CD4-positive, alpha-beta memory T cell (primary cell): ENCODE data around the gene ARPC2. TPM values are rescaled to one million over a fixed set of nuclear protein-coding genes. Genes with fewer than 3 reads are reported as not detected.

Source experiments
- CTCF ChIA-PET: fragments of 350-600 bp; sonication (Branson Sonifier 250); formaldehyde crosslinking; loops from one replicate; lab custom pipeline; 2021; ENCODE audit warnings: inconsistent platforms; ENCODE audit not compliant: partially characterized antibody; lab: Charles Lee
- POLR2A ChIA-PET: fragments of 350-600 bp; sonication (Branson Sonifier 250); formaldehyde crosslinking; loops from one replicate; lab custom pipeline; 2021; ENCODE audit not compliant: partially characterized antibody; lab: Charles Lee
- DNase-seq, 5 donors: peaks; one replicate each; pipeline versions ENCODE4 v3.0.0 to v3.0.0-alpha.2; 2020 to 2022; ENCODE audit warnings: mixed read lengths in 1 of 5
- H3K27ac ChIP-seq: one replicate; pipeline ENCODE4 v1.7.0; 2013; ENCODE audit warnings: low read depth, low read length
- H3K27me3 ChIP-seq: 2 replicates; pipeline ENCODE4 v1.7.0; 2013; ENCODE audit warnings: mild to moderate bottlenecking, low read length, moderate library complexity; ENCODE audit not compliant: insufficient read depth
- H3K36me3 ChIP-seq: 2 replicates; pipeline ENCODE4 v1.7.0; 2013; ENCODE audit warnings: mild to moderate bottlenecking, low read length, moderate library complexity; ENCODE audit not compliant: insufficient read depth
- H3K4me1 ChIP-seq: 2 replicates; pipeline ENCODE4 v1.7.0; 2013; ENCODE audit warnings: mild to moderate bottlenecking, low read length, moderate library complexity; ENCODE audit not compliant: insufficient read depth
- H3K4me3 ChIP-seq, 2 donors: one replicate each; pipeline ENCODE4 v1.7.0; 2013; ENCODE audit warnings: low read length in 2 of 2, mild to moderate bottlenecking in 1 of 2
- H3K9me3 ChIP-seq, 2 donors: one replicate each; pipeline ENCODE4 v1.7.0; 2013; ENCODE audit warnings: low read length in 2 of 2, control low read depth in 1 of 2; ENCODE audit not compliant: control insufficient read depth in 1 of 2
- H3K27ac Mint-ChIP-seq, 7 donors: one replicate each; pipeline ENCODE4 v1.8.0; 2020 to 2021; ENCODE audit warnings: mixed read lengths in 7 of 7, mild to moderate bottlenecking in 6 of 7, inconsistent platforms in 3 of 7, moderate library complexity in 3 of 7
- H3K27me3 Mint-ChIP-seq, 2 donors: one replicate each; pipeline ENCODE4 v1.8.0; 2020 to 2021; ENCODE audit warnings: mixed read lengths in 2 of 2
- H3K36me3 Mint-ChIP-seq, 2 donors: one replicate each; pipeline ENCODE4 v1.8.0; 2020 to 2021; ENCODE audit warnings: mixed read lengths in 2 of 2, inconsistent platforms in 1 of 2, mild to moderate bottlenecking in 1 of 2
- H3K4me1 Mint-ChIP-seq, 4 donors: one replicate each; pipeline ENCODE4 v1.8.0; 2020 to 2021; ENCODE audit warnings: mixed read lengths in 4 of 4, mild to moderate bottlenecking in 1 of 4
- H3K4me3 Mint-ChIP-seq, 8 donors: one replicate each; pipeline ENCODE4 v1.8.0; 2020 to 2021; ENCODE audit warnings: mixed read lengths in 8 of 8, mild to moderate bottlenecking in 7 of 8, moderate library complexity in 6 of 8, inconsistent platforms in 3 of 8
- H3K9me3 Mint-ChIP-seq, 8 donors: one replicate each; pipeline ENCODE4 v1.8.0; 2020 to 2021; ENCODE audit warnings: mixed read lengths in 8 of 8, mild to moderate bottlenecking in 5 of 8, inconsistent platforms in 3 of 8, moderate library complexity in 1 of 8
- intact Hi-C: fragments of 100-400 bp; cut with micrococcal nuclease; formaldehyde crosslinking; loops from one replicate; pipeline ENCODE4 v1.15.1; 2023
- polyA plus RNA-seq, 2 donors: library from polyadenylated mRNA; unstranded; fragments of 300-500 nt; fragmentation: Illumina TruSeq; gene quantifications; one replicate each; pipeline ENCODE4 v1.2.3, GENCODE V29; 2021
- total RNA-seq, 2 experiments: library from RNA; stranded (reverse); gene quantifications; one replicate each; pipeline ENCODE4 v1.2.3, GENCODE V29; 2021

Gene ARPC2
- total and polyA plus RNA-seq, 4 experiments from 2014 or later, result 412 to 1,042 (median 628) TPM

- POLR2A ChIA-PET, result interaction anchor here (0.6 to 9.5 kb wide), 6 partner anchors 9 to 130 kb away, joined by 3 to 188 read pairs (median 4); partner anchors contain the start of gene TMBIM1
- Mint-ChIP-seq H3K27me3 (no peaks in the 10 kb centered on the region), H3K4me3 (no peak overlapping the region), H3K27ac (peak overlapping the region; percentile 17 to 71 (median 59)), H3K9me3 (no peaks in the 10 kb centered on the region), H3K4me1 (peaks cover 23 to 42% (median 30%) of the 10 kb centered on the region in 4 donors), H3K36me3 (peaks cover 51 to 78% of the 10 kb centered on the region in 2 donors)
- Histone ChIP-seq H3K9me3 (no peaks in the 10 kb centered on the region), H3K4me1 (peaks cover 27% of the 10 kb centered on the region), H3K27me3 (no peaks in the 10 kb centered on the region), H3K4me3 (no peak overlapping the region), H3K27ac (no peak overlapping the region), H3K36me3 (peaks cover 70% of the 10 kb centered on the region)
- intact Hi-C loops, result no loop called here
- no peak for DNase-seq
- CTCF ChIA-PET, result interaction anchor here (0.6 to 7.5 kb wide), 5 partner anchors 15 to 126 kb away, joined by 3 to 446 read pairs (median 62); partner anchors contain the start of genes CATIP and TMBIM1
Observed at GRCh38 chr2:218275371-218276072, 58.5 kb downstream of the ARPC2 start.

DNA sequence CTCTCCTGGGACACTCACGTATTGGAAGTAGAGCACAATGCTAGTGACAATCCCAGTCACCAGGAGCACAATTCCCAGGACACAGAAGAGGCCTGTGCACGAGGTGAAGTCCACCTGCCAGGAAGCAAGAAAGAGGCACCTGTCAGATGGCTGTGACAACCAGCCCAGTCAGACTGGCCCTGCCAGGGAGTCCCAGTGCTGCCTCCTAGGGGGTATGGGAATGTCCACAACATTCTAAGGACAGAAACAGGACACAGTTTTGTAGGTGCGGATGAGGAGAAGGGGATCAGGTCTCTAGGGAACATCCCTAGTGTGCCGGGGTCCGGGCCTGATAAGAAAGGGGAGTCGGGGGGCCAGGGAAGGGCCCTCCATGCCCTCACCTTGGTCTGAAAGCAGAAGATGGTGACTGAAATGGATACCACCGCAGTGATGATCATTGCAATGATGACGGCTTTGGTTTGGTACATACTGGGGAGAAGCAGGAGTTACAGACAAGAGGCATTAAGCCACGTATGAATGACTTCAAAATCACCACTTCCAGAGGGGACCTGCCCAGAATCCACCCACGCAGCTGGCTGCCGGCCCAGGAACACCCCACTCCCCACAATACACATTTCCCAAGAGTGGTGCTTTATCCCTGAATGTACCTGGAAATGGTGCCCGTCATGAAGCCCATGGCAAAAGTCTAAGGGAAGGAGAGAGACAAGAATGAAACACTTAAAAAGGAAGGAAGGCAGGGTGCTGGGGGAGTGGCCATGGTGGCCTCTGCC is 60.2 kb downstream of the ARPC2 start:
- Histone ChIP-seq H3K36me3 (peaks cover 83% of the 10 kb centered on the region), H3K27me3 (no peaks in the 10 kb centered on the region), H3K27ac (peak overlapping the region; percentile 11), H3K4me1 (peaks cover 13% of the 10 kb centered on the region), H3K9me3 (no peaks in the 10 kb centered on the region), H3K4me3 (no peak overlapping the region)
- peaks cover 55 to 78% of the 10 kb centered on the region in 2 donors for H3K36me3 Mint-ChIP-seq
- no peaks in the 10 kb centered on the region for H3K27me3 Mint-ChIP-seq
- intact Hi-C loops, result no loop called here
- peaks cover 11 to 31% (median 20%) of the 10 kb centered on the region in 4 donors for H3K4me1 Mint-ChIP-seq
- POLR2A ChIA-PET, result interaction anchor here (4.3 to 9.5 kb wide), 3 partner anchors 7 to 17 kb away, joined by 26 to 188 read pairs (median 176); partner anchors contain the start of gene TMBIM1
- H3K27ac Mint-ChIP-seq, result peak overlapping the region; percentile 59 to 82 (median 68)
- no peak overlapping the region for H3K4me3 Mint-ChIP-seq
- no peaks in the 10 kb centered on the region for H3K9me3 Mint-ChIP-seq
- CTCF ChIA-PET, result interaction anchor here (7.5 kb wide), 1 partner anchor 13 kb away, joined by 446 read pairs; the partner anchor contains the start of gene TMBIM1
- DNase-seq, result no peak

GRCh38 chr2:218277921-218278320 is 60.9 kb downstream of the ARPC2 start:
- intact Hi-C loops, result no loop called here
- peak overlapping the region; percentile 20 to 72 (median 48) for H3K27ac Mint-ChIP-seq
- POLR2A ChIA-PET, result interaction anchor here (4.3 to 9.5 kb wide), 2 partner anchors 7 to 13 kb away, joined by 26 to 188 read pairs; partner anchors contain the start of gene TMBIM1

GRCh38 chr2:218278531-218279360 is 61.8 kb downstream of the ARPC2 start:
- Mint-ChIP-seq H3K27me3 (no peaks in the 10 kb centered on the region), H3K4me1 (peaks cover 10 to 36% (median 22%) of the 10 kb centered on the region in 4 donors), H3K36me3 (peaks cover 53 to 76% of the 10 kb centered on the region in 2 donors), H3K9me3 (no peaks in the 10 kb centered on the region), H3K27ac (peak overlapping the region in 4 of 7 donors; percentile 20 to 72 (median 50)), H3K4me3 (no peak overlapping the region)
- CTCF ChIA-PET, result interaction anchor here (0.6 to 1.6 kb wide), 5 partner anchors 12 to 197 kb away, joined by 3 to 6 read pairs (median 4); partner anchors contain the start of gene CATIP
- no peaks in the 10 kb centered on the region for H3K9me3 ChIP-seq
- intact Hi-C loops, result no loop called here
- H3K27me3 ChIP-seq, result no peaks in the 10 kb centered on the region
- H3K4me3 ChIP-seq, result no peak overlapping the region
- H3K36me3 ChIP-seq, result peaks cover 95% of the 10 kb centered on the region
- DNase-seq, result no peak
- POLR2A ChIA-PET, result interaction anchor here (1.0 to 9.5 kb wide), 3 partner anchors 6 to 62 kb away, joined by 4 to 188 read pairs (median 26); partner anchors contain the start of genes ARPC2 and TMBIM1
- H3K27ac ChIP-seq, result peak overlapping the region; percentile 13
- peaks cover 18% of the 10 kb centered on the region for H3K4me1 ChIP-seq

More at GRCh38 chr2:218277921-218278320, 60.9 kb downstream of the ARPC2 start:
- DNase-seq, result no peak
- Histone ChIP-seq H3K27me3 (no peaks in the 10 kb centered on the region), H3K4me3 (no peak overlapping the region), H3K4me1 (peaks cover 13% of the 10 kb centered on the region), H3K9me3 (no peaks in the 10 kb centered on the region), H3K36me3 (peaks cover 91% of the 10 kb centered on the region), H3K27ac (peak overlapping the region; percentile 11)
- Mint-ChIP-seq H3K4me1 (peaks cover 6 to 31% (median 18%) of the 10 kb centered on the region in 4 donors), H3K9me3 (no peaks in the 10 kb centered on the region), H3K4me3 (no peak overlapping the region), H3K36me3 (peaks cover 55 to 75% of the 10 kb centered on the region in 2 donors), H3K27me3 (no peaks in the 10 kb centered on the region)
- CTCF ChIA-PET, result interaction anchor here (0.6 to 1.2 kb wide), 4 partner anchors 13 to 198 kb away, joined by 3 to 6 read pairs (median 4); no protein-coding TSS in a partner anchor

DNA sequence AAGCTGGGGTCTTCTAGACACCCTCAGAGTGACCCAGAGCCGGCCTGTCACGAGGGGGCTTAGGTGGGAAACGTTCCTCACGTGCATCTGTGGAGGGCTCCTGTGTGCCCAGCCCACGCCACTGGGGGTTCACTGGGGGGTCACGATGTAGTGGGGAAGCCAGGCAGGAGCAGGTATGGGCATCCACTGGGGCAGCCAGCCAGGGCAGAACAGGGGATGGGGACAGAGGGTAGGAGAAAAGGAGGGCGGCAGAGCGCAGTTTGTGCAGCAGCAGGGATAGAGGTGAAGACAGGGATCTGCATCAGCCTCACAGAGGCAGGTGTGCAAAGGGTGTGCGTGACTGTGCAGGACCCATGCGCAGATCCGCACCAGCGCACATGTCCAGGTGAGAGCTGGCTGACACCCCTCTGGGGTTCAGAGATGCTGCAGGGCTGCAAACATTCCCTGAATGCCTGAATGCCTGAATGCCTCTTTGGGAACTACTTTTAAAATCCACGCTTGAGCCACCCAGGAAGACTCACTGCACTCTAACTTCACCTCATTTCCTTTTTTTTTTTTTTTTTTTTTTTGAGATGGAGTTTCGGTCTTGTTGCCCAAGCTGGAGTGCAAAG is 63.4 kb downstream of the ARPC2 start:
- intact Hi-C loops, result no loop called here
- H3K4me1 ChIP-seq, result peaks cover 35% of the 10 kb centered on the region
- H3K4me3 Mint-ChIP-seq, result no peak overlapping the region
- peaks cover 78% of the 10 kb centered on the region for H3K36me3 ChIP-seq
- peak overlapping the region; percentile 12 for H3K27ac ChIP-seq
- H3K36me3 Mint-ChIP-seq, result peaks cover 38 to 66% of the 10 kb centered on the region in 2 donors
- H3K27me3 Mint-ChIP-seq, result no peaks in the 10 kb centered on the region
- CTCF ChIA-PET, result interaction anchor here (0.9 to 20.1 kb wide), 4 partner anchors 7 to 76 kb away, joined by 3 to 446 read pairs (median 12); partner anchors contain the start of genes AAMP, CATIP, PNKD and TMBIM1
- peaks cover 16 to 44% (median 32%) of the 10 kb centered on the region in 4 donors for H3K4me1 Mint-ChIP-seq
- H3K9me3 Mint-ChIP-seq, result no peaks in the 10 kb centered on the region
- H3K27me3 ChIP-seq, result no peaks in the 10 kb centered on the region
- no peak for DNase-seq
- H3K9me3 ChIP-seq, result no peaks in the 10 kb centered on the region
- POLR2A ChIA-PET, result interaction anchor here (1.2 to 4.3 kb wide), 2 partner anchors 11 to 117 kb away, joined by 5 to 26 read pairs; partner anchors contain the start of gene TMBIM1
- H3K27ac Mint-ChIP-seq, result peak overlapping the region in 5 of 7 donors; percentile 17 to 88 (median 81)
- no peak overlapping the region for H3K4me3 ChIP-seq

DNA sequence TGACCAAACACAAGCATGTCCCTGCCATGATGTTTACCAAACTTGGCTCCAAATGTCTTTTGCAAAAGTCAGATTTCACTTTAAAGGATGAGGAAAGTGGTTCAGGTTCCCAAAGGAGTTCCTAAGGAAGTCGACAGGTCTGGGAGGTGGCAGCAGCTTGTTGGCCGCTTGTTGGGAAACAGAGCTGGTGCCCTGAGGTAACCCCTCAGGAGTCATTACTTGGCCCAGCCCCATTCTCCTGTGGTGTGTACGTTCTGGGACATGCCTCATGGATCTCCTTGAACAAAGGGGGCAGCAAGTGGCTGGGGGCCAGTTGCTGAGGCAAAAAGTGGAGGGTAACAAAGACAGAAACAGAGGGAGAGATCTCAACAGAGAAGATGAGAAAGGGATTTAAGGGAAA is 64.5 kb downstream of the ARPC2 start:
- peaks cover 34 to 60% of the 10 kb centered on the region in 2 donors for H3K36me3 Mint-ChIP-seq
- Histone ChIP-seq H3K36me3 (peaks cover 68% of the 10 kb centered on the region), H3K4me3 (no peak overlapping the region), H3K9me3 (no peaks in the 10 kb centered on the region), H3K4me1 (peaks cover 45% of the 10 kb centered on the region), H3K27ac (peak overlapping the region; percentile 94), H3K27me3 (no peaks in the 10 kb centered on the region)
- no peaks in the 10 kb centered on the region for H3K9me3 Mint-ChIP-seq
- no peak for DNase-seq
- intact Hi-C loops, result no loop called here
- no peak overlapping the region for H3K4me3 Mint-ChIP-seq
- H3K4me1 Mint-ChIP-seq, result peaks cover 25 to 55% (median 41%) of the 10 kb centered on the region in 4 donors
- ChIA-PET CTCF (interaction anchor here (4.3 to 20.1 kb wide), 2 partner anchors 8 to 11 kb away, joined by 20 to 446 read pairs; partner anchors contain the start of genes AAMP, PNKD and TMBIM1), POLR2A (interaction anchor here (4.3 to 7.2 kb wide), 2 partner anchors 7 to 10 kb away, joined by 26 to 188 read pairs; partner anchors contain the start of genes AAMP, PNKD and TMBIM1)
- no peaks in the 10 kb centered on the region for H3K27me3 Mint-ChIP-seq
- H3K27ac Mint-ChIP-seq, result peak overlapping the region in 6 of 7 donors; percentile 23 to 90 (median 63)
